Hematopoietic multipotent progenitor cell treated with erythropoietin and hydrocortisone succinate and interleukin-3 and kit ligand, for 17 days (in vitro differentiated cells): ENCODE measurements around the gene STX2.
"Not testable (repeated sequence)": the region's sequence is repeated elsewhere in the genome, so short reads cannot be mapped to it uniquely, and the experiment has no call there.

Experiments used
- DNase-seq: peaks from one replicate; pipeline ENCODE4 v3.0.0-alpha.2; 2015; ENCODE audit warnings: low spot score

Gene STX2

DNA sequence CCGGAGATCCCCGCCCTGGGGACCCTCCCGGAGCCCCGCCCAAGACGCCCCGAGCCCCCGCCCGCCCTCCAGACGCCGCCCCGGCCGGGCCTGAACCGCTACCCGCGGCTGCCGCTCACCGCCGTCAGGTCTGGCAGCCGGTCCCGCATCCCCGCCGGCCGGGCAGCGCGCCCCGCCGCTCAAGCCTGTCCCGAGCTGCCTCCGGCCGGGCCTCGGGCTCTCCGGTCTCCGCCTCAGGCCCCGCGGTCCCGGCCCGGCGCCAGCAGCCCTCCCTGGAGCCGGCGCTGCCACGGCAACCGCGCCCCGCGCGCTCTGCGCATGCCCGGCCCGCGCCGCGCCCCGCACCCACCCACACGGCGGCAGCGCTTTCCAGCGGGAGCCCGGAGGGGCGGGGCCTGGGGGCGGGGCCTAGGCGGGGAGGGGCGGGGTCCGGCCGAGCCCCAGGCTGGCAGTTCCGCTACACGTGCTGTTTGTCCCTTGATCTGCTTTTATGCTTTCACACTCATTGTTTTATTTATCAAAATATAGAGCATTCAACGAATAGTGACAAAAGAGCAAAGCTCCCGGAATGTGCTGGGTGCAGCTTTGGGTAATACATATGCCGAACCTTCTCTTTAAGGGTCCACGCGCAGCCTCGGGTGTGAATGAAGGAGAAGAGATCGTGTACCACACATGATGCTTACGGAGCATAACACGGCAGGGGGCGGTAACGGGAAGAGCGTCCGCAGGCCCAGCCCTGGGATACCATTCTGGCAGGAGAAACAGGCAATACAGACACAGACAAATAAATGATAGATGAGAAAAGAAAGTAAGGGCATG, at the start of gene STX2:
Gene STX2, minus strand, starts transcription at position 300 of the 819 bp plus-strand sequence. Its CDS starts 151 bp downstream, at position 149.
- peak; percentile 93 for DNase-seq

DNA sequence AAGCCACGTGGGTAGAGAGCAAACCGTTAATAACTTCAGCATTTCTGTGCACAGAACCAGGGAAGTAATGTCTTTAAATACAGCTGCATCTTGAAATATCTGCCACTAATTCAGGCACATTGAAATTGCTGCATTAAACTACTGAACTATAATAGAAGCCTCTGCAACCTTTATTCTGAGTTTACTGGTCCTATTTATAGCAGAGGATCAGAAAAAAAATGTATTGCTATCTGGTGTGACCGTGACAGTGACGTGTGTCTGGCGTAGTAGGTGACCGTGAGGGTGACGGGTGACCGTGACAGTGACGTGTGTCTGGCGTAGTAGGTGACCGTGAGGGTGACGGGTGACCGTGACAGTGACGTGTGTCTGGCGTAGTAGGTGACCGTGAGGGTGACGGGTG, 48.1 kb upstream of the STX2 start:
- DNase-seq = not testable (repeated sequence)

DNA sequence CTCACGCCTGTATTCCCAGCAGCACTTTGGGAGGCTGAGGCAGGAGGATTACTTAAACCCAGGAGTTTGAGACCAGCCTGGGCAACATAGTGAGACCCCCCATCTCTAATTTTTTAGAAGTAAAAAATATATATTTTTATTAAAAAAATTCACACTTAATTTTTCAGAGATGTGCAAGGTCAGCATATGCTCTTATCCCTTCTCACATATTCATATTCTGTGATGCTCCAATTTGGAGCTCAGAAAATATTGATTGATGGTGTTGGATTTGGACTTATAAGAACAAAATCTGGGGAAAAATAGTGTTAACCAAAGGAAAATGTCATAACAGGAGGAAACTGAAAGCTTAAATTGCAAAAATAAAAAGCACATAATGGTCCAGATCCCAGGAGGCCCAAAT, 42.5 kb upstream of the STX2 start:
- DNase-seq = no peak

DNA sequence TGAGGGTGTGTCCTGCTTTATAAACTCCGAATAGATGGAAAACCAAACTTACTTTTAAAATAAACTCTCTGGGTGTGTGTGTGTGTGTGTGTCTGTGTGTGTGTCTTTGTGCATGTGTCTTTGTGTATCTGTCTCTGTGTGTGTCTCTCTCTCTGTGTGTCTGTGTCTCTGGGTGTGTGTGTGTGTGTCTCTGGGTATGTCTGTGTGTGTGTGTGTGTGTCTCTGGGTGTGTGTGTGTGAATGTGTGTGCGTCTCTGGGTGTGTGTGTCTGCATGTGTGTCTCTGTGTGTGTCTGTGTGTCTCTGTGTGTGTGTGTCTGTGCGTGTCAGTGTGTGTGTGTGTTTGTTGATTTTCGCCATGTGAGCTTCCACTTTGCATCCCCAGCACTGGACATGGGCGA, 42.0 kb upstream of the STX2 start:
- DNase-seq = no peak

DNA sequence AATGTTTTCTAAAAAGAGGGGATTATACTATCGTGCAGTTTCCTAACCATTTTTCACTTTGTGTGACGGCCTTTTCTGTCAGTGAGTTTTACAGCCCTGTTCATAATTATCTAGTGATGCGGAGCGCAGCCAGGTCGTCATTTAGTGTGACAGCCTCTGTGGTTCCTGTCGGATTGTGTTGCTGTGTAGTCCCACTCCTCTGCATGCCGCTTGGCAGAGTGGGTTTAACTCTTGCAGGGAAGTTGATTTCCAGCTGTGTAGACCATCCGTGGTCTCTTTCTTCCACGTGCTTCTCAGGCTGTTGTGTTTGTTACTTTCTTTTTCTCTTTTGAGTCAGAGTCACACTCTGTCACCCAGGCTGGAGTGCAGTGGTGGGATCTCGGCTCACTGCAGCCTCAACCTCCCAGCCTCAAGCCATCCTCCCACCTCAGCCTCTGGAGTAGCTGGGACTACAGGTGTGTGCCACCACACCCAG, 41.4 kb upstream of the STX2 start:
- DNase-seq = no peak

DNA sequence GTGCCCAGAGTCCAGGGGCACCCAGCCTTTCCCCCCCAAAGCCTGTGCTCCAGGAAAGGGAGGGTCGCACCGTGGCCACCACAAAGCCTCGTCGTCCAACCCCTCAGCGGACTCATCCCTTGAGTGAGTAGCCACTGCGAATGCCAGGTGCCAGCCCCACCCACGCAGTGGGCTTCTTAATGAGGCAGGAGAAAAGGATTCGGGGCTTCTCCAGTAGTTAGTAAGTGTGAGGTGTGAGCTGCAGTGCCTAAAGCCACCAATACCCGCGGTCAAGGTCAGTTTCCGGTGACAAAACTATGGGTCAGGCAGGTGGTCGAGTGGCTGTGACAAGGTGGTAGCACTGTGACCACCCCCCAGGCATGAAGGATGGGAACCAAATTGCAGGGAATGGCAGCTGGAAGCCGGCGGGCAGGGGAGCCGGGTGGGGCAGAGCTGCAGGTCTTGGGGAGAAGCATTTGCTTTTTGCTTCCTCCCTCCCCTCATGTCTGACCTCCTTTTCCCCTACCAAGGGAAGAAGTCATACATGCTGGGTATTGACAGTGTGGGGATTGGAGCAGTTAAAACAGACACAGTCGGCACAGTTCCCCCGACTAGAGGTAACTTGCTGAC, 40.8 kb upstream of the STX2 start:
- no peak for DNase-seq

DNA sequence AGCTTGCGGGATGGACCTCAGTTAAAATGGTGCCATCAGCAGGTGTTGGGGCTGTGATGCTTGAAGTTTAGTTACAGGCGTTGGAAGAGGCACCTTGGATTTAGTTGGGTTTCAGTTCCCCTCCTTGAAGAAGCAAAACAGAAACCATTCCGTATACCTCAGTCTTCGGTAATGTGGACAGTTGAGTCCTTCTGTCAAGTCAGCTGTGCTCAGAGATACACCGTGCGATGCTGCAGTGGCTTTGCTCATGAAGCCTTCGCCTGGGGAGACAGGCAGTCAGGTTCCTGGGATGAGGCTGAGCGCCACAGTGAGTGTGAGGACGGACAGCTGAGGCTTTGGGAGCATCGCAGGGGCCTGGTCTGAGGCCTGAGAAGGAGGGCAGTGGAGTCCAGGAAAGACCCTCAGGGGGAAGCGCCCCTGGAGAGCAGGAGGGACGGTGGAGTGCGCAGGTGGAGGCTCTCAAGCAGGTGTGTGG, 40.2 kb upstream of the STX2 start:
- no peak for DNase-seq

DNA sequence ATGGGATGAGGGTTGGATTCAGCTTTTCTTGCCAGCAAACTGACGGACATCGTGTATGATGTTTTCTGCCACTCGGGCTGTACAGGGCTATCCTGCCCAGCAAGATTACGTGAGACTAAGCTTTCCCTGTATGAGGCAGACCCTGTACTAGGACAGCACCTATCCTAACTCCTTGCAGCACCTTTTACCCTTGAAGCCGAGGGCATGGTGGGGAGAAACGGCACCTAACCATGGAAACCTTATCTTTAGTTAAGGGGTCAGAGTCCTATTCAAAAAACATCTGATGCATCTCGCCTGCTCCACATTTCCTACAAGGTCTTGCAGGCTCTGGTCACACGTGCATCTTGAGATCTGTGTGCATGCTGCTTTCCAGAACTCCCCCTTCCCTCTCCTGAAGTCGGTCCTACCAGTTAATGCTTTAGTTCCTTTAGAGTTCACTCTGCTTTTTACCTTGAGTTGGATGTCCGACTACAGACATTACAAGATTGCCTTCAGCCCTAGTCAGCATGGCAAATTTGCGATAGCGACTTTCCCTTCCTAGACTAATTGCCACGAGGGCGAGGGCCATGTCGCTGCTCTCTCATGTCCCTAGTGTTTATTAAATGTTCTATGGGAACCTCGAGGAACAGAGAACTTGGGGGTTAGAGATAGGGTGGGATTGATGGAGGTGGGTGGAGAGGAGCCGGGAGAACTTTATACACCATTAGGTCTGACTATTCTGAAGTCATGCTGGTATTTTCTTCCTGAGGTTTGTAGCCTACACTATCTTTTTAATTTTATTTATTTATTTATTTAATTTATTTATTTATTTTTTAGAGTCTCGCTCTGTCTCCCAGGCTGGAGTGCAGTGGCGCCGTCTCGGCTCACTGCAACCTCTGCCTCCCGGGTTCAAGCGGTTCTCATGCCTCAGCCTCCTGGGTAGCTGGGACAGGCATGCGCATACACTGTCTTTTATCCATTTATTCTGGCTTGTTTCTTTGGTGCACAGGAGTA, 39.4 kb upstream of the STX2 start:
- DNase-seq = no peak

DNA sequence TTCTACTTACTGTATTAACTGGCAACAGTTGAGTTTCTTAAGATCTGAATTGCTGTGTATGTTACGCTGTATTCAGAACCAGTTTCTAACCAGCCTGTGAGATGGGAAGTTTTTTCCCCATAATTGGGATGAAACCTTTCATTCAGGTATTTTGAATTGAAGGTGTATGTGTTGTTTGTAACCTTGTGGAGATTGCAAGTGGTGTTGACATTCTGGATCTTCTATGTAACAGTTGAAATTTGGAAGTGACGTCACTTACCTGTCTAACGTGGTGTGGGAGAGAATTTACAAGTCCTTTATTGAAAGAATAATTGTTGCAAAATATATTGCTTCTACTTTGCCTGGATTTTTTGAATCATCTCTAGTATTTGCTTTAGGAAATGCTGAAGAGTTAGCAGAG, 38.3 kb upstream of the STX2 start:
- no peak for DNase-seq

DNA sequence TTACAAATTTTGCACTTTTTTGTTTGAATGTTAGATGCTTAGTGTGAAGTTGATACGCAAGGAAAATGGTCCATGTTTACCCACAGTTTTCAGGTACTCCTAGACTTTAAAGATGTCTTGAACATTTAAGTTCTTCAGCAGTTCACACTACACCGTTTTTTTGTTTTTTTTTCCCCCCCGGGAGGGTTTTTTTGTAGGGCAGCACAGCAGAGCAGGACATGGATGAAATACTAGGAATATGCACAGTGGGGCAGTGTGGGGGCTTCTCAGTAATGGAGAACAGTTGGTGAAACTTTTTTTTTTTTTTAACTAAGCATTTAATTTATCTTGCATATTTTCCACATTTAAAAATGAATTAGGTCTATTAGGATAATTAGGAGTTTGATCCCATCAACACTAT, 37.7 kb upstream of the STX2 start:
- DNase-seq = no peak

DNA sequence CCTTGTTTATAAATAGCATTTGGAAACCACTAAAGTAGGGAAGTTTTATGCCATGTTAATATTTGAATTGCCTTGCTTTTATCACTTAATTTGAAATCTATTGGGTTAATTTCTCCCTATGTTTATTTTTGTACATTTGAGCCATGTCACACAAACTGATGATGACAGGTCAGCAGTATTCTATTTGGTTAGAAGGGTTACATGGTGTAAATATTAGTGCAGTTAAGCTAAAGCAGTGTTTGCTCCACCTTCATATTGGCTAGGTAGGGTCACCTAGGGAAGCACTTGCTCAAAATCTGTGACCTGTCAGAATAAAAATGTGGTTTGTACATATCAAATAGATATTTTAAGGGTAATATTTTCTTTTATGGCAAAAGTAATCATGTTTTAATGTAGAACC, 37.2 kb upstream of the STX2 start:
- DNase-seq = no peak

DNA sequence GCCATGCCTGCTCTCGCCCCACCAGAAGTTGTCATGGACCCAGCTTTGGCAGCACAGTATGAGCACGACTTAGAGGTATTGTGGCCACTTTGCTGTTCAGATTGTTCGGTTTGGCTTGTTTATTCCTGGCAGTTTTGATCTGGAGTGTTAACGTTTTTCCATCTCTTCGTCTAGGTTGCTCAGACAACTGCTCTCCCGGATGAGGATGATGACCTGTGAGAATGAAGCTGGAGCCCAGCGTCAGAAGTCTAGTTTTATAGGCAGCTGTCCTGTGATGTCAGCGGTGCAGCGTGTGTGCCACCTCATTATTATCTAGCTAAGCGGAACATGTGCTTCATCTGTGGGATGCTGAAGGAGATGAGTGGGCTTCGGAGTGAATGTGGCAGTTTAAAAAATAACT, 36.7 kb upstream of the STX2 start:
- DNase-seq = not testable (repeated sequence)

DNA sequence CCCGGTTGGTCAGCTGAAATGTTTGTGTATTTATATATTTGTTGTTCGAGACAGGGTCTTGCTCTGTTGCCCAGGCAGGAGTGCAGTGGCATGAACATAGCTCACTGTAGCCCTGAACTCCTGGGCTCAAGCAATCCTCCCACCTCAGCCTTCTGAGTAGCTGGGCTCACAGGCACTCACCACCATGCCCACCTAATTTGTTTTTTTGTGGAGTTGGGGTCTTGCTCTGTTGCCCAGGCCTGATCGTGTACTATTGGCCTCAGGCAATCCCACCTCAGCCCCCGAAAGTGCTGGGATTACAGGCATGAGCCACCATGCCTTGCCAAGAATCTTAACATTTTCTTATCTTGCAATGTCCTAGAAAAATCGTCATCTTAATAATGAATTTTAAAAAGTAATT, 36.1 kb upstream of the STX2 start:
- DNase-seq = no peak

DNA sequence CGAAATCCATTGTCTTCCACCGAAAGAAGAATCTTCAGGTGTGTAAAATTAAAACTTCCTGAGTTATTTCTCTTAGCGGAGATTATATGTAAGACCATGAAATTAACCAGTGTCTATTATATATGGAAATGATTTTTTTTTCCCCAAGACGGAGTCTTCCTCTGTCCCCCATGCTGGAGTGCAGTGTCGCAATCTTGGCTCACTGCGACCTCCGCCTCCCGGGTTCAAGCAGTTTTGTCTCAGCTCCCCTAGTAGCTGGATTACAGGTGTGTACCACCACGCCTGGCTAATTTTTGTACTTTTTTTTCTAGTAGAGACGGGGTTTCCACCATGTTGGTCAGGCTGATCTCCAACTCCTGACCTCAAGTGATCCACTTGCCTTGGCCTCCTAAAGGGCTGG, 35.6 kb upstream of the STX2 start:
- DNase-seq = no peak

DNA sequence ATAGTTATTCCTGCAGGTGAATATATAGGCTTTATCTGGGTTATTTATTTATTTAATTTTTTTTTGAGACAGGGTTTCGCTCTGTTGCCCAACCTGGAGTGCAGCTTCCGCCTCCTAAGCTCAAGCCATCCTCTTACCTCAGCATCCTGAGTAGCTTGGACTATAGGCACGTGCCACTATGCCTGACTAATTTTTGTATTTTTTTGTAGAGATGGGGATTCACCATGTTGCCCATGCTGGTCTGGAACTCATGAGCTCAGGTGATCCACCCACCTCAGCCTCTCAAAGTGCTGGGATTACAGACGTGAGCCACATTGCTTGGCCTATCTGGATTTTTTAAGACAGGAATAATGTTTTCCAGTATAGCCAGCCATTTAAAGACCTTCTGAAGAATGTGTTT, 34.8 kb upstream of the STX2 start:
- no peak for DNase-seq

DNA sequence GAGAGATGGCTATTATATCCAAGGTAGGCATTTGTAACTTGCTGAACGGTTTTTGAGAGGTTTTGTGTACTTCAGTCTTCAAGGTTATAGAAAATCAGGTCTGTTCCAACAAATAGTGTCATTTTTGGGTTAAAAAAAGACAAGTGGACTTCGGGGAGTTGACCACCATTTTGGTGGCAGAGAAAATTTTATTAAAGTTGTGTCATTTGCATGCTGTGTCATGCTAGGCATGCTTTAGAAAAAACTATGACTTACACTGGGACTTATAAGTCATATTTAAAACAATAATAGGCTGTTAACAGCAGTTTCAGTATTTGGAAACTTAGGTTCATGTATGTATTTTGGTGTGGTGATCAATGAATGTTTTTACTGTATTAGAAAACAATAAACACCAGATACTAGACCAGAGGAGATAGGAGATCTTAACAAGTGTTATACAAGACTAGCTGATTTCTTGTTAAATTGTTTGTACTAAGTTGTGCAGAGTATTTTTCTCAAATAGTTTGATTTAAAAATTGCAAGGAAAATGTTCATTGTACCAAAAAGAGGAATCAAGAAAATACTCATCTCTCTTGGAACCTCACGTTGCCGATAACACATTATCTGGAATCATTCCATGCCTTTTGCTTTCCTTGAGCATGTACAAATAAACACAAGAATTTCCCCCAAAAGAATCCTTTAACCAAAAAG, 34.2 kb upstream of the STX2 start:
- DNase-seq = peak; percentile 31

DNA sequence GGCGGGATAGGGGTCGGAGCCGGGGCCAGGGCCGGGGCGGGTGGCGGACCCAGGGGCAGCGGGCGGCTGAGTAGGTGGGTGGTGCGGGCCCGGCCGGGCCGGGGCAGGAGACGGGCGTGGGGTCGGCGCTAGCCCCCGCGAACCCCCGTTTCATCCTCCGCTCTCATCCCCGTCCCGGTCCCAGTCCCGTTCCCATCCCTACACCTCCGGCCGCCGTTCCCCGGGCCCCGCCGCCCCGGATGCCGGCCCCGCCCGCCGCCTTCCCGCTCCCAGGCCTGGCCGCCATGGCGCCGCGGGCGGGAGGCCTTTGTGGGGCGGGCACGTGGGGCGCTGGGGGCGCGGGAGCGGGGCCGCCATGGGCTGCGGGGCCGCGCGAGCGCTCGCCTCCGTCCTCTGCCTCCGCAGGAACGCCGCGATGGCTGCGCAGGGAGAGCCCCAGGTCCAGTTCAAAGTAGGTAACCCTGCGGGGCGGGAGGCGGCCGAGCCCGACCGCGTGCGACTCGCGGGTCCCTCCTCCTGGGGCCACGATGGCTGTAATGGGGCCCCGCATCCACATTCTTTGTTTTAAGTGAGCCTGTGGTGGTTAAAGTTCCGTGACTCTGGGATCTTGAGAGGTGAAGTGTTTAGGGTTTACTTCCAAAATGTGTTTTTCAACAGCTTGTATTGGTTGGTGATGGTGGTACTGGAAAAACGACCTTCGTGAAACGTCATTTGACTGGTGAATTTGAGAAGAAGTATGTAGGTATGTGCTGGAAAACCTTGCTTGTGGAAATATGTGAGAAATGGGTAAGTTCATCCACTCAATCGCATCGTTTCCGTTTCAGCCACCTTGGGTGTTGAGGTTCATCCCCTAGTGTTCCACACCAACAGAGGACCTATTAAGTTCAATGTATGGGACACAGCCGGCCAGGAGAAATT, 33.4 kb upstream of the STX2 start:
- DNase-seq = peak; percentile 47

DNA sequence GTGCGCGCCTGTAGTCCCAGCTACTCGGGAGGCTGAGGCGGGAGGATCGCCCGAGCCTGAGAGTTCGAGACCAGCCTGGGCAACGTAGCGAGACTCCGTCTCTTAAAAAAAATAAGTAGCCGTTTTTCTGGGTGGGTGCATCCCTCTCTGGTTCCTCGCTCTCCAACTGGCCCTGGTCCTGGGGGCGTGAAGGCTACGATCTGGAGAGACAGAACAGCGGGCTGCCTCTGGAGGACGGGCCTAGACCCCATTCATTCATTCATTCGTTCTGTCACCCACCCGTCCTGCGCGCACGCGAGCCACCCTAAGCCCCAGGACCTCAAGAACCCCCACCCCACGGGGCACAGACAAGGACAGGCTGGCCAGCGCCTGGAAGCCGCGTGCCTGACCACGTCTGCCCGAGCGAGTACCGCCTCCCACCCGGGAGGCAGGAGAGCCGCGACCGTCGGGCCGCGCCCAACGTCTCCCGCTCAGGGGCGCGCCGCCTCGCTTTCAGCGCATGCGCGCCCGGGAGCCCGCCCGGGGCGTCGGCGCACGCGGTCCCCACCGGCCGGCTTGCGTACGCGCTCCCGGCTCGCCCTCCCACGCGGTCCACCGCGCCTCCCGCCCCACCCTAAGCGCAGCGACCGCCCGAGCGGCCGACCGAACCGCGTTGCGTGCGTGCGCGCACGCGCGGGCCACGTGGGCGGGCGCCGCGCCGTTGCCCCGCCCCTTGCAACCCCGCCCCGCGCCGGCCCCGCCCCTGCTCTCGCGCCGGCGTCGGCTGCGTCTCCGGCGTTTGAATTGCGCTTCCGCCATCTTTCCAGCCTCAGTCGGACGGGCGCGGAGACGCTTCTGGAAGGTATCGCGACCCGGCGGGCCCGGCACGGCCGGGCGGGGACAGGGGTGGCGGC, 32.5 kb upstream of the STX2 start, which contains the start of gene RAN:
Gene RAN, plus strand, starts transcription at position 781 of the 893 bp plus-strand sequence. CDS start 528 bp downstream, outside the sequence.
- peak; percentile 95 for DNase-seq
